ENCODE data around the gene ICOSLG. TPM values are rescaled to one million over a fixed set of nuclear protein-coding genes. Genes with fewer than 3 reads are reported as not detected.
"Not testable (repeated sequence)": the region's sequence is repeated elsewhere in the genome, so short reads cannot be mapped to it uniquely, and the experiment has no call there.

Gene ICOSLG
- total RNA-seq, 2 donors from 2014 or later: 6.1 to 6.4 TPM

- ATAC-seq: peak; percentile 35 to 77
- DNase-seq; intact Hi-C loops (cut with DNase I): not testable (repeated sequence)
Observed at GRCh38 chr21:44241281-44241680, 538 bp upstream of the ICOSLG start.

- DNase-seq; intact Hi-C loops (cut with DNase I): not testable (repeated sequence)
- peak; percentile 60 to 62 for ATAC-seq
Observed at GRCh38 chr21:44240353-44240752, 390 bp downstream of the ICOSLG start.

GRCh38 chr21:44229561-44229960, 11.2 kb downstream of the ICOSLG start:
- DNase-seq: peak; percentile 10
- ATAC-seq: not testable (repeated sequence)

GRCh38 chr21:44228109-44228508, 12.6 kb downstream of the ICOSLG start:
- DNase-seq; ATAC-seq; intact Hi-C loops (cut with DNase I): not testable (repeated sequence)

More at GRCh38 chr21:44229561-44229960, 11.2 kb downstream of the ICOSLG start:
- intact Hi-C loops (cut with DNase I): not testable (repeated sequence)

GRCh38 chr21:44227614-44228013, 13.1 kb downstream of the ICOSLG start:
- ATAC-seq; DNase-seq; intact Hi-C loops (cut with DNase I): not testable (repeated sequence)

- DNase-seq; intact Hi-C loops (cut with DNase I): not testable (repeated sequence)
- ATAC-seq: peak in 1 of 2 donors; percentile 38
Observed at GRCh38 chr21:44225605-44226004, 15.1 kb downstream of the ICOSLG start.

GRCh38 chr21:44223334-44223733, 17.4 kb downstream of the ICOSLG start:
- DNase-seq; intact Hi-C loops (cut with DNase I): not testable (repeated sequence)
- peak; percentile 53 to 77 for ATAC-seq

GRCh38 chr21:44220674-44221073, 20.1 kb downstream of the ICOSLG start:
- DNase-seq; intact Hi-C loops (cut with DNase I); ATAC-seq: not testable (repeated sequence)

GRCh38 chr21:44218461-44218860, 22.3 kb downstream of the ICOSLG start:
- intact Hi-C loops (cut with DNase I); ATAC-seq; DNase-seq: not testable (repeated sequence)

GRCh38 chr21:44211978-44212377, 28.8 kb downstream of the ICOSLG start:
- ATAC-seq; DNase-seq; intact Hi-C loops (cut with DNase I): not testable (repeated sequence)

- intact Hi-C loops (cut with DNase I); ATAC-seq; DNase-seq: not testable (repeated sequence)
Observed at GRCh38 chr21:44211574-44211973, 29.2 kb downstream of the ICOSLG start.

GRCh38 chr21:44207860-44208646, 32.7 kb downstream of the ICOSLG start:
- intact Hi-C loops (cut with DNase I): not testable (repeated sequence)
- peak; percentile 33 for DNase-seq
- peak in 1 of 2 donors; percentile 81 for ATAC-seq

GRCh38 chr21:44206698-44207676, 33.8 kb downstream of the ICOSLG start:
- DNase-seq; intact Hi-C loops (cut with DNase I): not testable (repeated sequence)
- peak; percentile 28 to 56 for ATAC-seq

GRCh38 chr21:44206187-44206586, 34.6 kb downstream of the ICOSLG start:
- DNase-seq; intact Hi-C loops (cut with DNase I): not testable (repeated sequence)
- ATAC-seq: peak in 1 of 2 donors; percentile 10

- DNase-seq; intact Hi-C loops (cut with DNase I): not testable (repeated sequence)
- peak; percentile 71 to 83 for ATAC-seq
Observed at GRCh38 chr21:44202590-44203299, 38.0 kb downstream of the ICOSLG start.

- intact Hi-C loops (cut with DNase I); ATAC-seq: not testable (repeated sequence)
- peak; percentile 1 for DNase-seq
Observed at GRCh38 chr21:44199997-44200396, 40.7 kb downstream of the ICOSLG start.

- intact Hi-C loops (cut with DNase I): no loop called here
- no peak for ATAC-seq
- peak; percentile 13 for DNase-seq
Observed at GRCh38 chr21:44199448-44199847, 41.3 kb downstream of the ICOSLG start.

- DNase-seq: peak; percentile 33
- intact Hi-C loops (cut with DNase I): not testable (repeated sequence)
- ATAC-seq: peak; percentile 40 to 71
Observed at GRCh38 chr21:44197156-44197516, 43.6 kb downstream of the ICOSLG start.

Data from left cardiac atrium (tissue), 4 donors.